ENCODE results near the gene CABCOCO1.

The CABCOCO1 gene, protein sequence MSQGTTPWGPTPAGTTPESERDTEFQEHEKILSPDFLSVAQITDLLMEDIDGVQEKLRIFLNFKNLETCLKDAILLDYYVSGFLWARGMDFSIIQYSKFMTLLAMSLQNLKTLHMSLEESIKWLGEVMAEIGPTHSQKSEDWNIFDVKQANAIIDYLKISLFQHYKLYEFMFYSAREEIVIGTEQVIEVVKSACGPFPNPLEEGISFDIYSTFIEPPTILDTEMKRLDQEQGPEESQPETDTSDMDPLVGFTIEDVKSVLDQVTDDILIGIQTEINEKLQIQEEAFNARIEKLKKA

DNA sequence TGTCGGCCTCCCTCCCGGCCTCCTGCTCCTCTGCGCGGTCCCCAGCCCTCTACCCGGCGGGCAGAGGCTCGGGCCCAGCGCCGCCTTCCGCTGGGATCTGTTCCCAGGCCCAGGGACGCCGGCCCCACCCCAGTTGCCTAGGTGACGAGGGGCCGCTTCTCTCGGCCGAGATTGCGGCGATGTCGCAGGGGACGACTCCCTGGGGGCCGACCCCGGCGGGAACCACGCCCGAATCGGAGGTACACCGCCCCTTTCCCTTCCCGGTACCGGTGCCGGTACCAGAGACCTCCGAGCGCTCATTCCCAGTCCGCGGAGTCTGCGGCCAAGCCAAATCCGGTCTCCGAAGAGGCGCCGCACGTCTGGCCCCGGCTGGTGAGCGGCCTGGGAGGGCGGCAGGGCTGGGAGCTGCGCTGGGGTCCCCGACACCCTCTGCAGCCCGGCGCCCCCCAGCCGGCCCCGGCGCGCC is at the start of gene CABCOCO1:
Gene CABCOCO1, plus strand, starts transcription at position 136 of the 466 bp plus-strand sequence. Its CDS starts 44 bp downstream, at position 180.
- ChIA-PET POLR2A (ENCODE audit: low non-redundant PET) (no interaction called here), CTCF (no interaction called here)
- H3K27ac ChIP-seq: no peak within 1 kb of the TSS
- DNase-seq (ENCODE audit: low spot score): peak; percentile 46
- TF ChIP-seq, protein P1, sequence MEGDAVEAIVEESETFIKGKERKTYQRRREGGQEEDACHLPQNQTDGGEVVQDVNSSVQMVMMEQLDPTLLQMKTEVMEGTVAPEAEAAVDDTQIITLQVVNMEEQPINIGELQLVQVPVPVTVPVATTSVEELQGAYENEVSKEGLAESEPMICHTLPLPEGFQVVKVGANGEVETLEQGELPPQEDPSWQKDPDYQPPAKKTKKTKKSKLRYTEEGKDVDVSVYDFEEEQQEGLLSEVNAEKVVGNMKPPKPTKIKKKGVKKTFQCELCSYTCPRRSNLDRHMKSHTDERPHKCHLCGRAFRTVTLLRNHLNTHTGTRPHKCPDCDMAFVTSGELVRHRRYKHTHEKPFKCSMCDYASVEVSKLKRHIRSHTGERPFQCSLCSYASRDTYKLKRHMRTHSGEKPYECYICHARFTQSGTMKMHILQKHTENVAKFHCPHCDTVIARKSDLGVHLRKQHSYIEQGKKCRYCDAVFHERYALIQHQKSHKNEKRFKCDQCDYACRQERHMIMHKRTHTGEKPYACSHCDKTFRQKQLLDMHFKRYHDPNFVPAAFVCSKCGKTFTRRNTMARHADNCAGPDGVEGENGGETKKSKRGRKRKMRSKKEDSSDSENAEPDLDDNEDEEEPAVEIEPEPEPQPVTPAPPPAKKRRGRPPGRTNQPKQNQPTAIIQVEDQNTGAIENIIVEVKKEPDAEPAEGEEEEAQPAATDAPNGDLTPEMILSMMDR (conservative IDR thresholded peaks at IDR 0.05; ENCODE audit: low read depth): no peak

DNA sequence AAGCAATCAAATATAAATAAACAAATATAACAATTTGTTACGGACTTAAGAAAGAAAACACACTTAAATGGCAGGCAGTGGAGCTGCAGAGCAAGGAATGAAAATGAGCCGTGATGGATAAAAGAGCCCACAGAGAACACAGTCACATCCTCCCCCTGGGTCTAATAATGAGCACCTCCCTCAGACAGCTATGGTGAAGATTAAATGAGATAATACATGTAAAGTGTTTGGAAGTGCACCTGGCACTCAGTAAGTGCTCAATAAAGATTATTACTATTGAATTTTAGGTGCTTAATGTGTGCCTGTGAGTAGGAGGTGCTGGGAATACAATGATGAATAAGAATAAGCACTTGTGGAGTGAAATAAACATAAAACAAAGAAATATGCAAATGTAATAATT is 49.1 kb upstream of the CABCOCO1 start:
- TF ChIP-seq, protein P1 (conservative IDR thresholded peaks at IDR 0.05; ENCODE audit: low read depth): no peak
- no peak overlapping the region for H3K27ac ChIP-seq
- ChIA-PET CTCF (no interaction called here), POLR2A (ENCODE audit: low non-redundant PET) (no interaction called here)
- no peak for DNase-seq (ENCODE audit: low spot score)

GRCh38 chr10:61616611-61617010 is 46.1 kb upstream of the CABCOCO1 start:
- TF ChIP-seq, protein P1 (conservative IDR thresholded peaks at IDR 0.05; ENCODE audit: low read depth): no peak
- no peak overlapping the region for H3K27ac ChIP-seq
- ChIA-PET CTCF (no interaction called here), POLR2A (ENCODE audit: low non-redundant PET) (no interaction called here)
- DNase-seq (ENCODE audit: low spot score): no peak

DNA sequence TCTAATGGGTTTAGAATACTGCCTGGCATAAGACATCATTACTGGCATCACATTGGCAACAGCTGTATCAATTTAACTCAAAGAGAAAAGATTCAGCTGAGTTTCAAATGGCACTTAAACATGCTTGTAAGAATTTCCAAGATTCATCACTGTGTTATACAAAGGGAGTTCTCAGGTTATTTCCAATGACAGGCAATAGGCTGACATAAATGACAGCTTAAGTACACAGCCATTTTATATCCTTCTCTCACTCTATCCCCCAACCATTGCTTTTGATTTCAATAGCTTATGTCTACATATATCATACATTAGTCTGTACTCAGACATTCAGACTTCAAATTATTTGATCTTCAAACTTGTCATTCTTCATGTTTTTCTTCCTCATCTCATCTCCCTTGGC is 45.5 kb upstream of the CABCOCO1 start:
- POLR2A ChIA-PET (ENCODE audit: low non-redundant PET): no interaction called here
- no peak overlapping the region for H3K27ac ChIP-seq
- CTCF ChIA-PET: no interaction called here
- TF ChIP-seq, protein P1 (conservative IDR thresholded peaks at IDR 0.05; ENCODE audit: low read depth): no peak
- no peak for DNase-seq (ENCODE audit: low spot score)

DNA sequence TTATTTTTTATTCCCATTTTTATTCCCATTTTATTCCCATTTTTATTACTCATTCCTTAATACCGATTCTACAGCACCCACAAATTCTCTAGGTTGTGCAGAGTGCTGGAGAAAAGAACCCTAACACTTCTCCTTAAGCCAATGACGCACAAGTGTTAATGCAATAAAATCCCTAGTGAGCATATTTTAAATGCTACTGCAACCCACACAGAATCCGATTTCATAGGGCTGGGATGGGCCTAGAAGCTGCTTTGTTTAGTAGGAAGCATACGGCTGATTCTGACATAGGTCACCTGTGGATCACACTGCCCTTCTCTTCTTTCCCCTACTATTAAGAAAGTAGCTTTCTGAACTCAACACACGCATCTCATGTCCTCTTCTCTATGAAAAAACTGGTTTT is 45.1 kb upstream of the CABCOCO1 start:
- no peak for DNase-seq (ENCODE audit: low spot score)
- no peak overlapping the region for H3K27ac ChIP-seq
- ChIA-PET POLR2A (ENCODE audit: low non-redundant PET) (no interaction called here), CTCF (no interaction called here)
- TF ChIP-seq, protein P1 (conservative IDR thresholded peaks at IDR 0.05; ENCODE audit: low read depth): no peak

DNA sequence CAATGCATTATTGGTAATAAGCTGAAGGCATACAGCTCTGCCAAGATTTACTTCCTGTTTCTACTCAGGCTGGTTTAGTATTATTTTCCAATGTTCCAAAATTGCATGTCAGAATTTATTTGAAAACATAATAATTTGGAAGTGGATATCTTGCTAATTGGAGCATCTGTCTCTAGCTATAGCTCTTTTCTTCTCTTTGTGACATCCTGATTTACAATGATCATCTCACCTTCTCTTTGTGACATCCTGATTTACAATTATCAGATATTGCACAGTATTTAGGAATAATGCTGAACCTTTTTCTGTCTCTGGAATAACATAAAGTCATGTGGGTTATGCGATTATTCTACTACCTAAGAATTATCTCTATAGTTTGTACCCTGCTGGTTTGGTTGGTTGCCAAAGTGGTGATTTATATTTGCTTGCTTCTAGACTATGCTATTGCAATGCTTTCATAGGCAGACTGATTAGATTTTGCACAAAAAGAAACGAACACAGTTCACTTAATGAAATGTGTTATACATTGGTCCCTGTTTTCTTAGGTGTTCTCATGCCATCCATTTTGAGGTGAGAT is 44.3 kb upstream of the CABCOCO1 start:
- ChIA-PET POLR2A (ENCODE audit: low non-redundant PET) (no interaction called here), CTCF (no interaction called here)
- no peak for DNase-seq (ENCODE audit: low spot score)
- no peak overlapping the region for H3K27ac ChIP-seq
- TF ChIP-seq, protein P1 (conservative IDR thresholded peaks at IDR 0.05; ENCODE audit: low read depth): no peak

All from RWPE1 (cell line).